CD4-positive, alpha-beta memory T cell (primary cell): Measurements from ENCODE around the gene ULBP2. TPM values are rescaled to one million over a fixed set of nuclear protein-coding genes. Genes with fewer than 3 reads are reported as not detected.
"Not testable (repeated sequence)": the region's sequence is repeated elsewhere in the genome, so short reads cannot be mapped to it uniquely, and the experiment has no call there.

ENCODE experiments used
- CTCF ChIA-PET: fragments of 350-600 bp; sonication (Branson Sonifier 250); formaldehyde crosslinking; loops from one replicate; lab custom pipeline; 2021; ENCODE audit warnings: inconsistent platforms; ENCODE audit not compliant: partially characterized antibody; lab: Charles Lee
- POLR2A ChIA-PET: fragments of 350-600 bp; sonication (Branson Sonifier 250); formaldehyde crosslinking; loops from one replicate; lab custom pipeline; 2021; ENCODE audit not compliant: partially characterized antibody; lab: Charles Lee
- DNase-seq, 5 donors: peaks; one replicate each; pipeline versions ENCODE4 v3.0.0 to v3.0.0-alpha.2; 2020 to 2022; ENCODE audit warnings: mixed read lengths in 1 of 5
- H3K27ac ChIP-seq: one replicate; pipeline ENCODE4 v1.7.0; 2013; ENCODE audit warnings: low read depth, low read length
- H3K27me3 ChIP-seq: 2 replicates; pipeline ENCODE4 v1.7.0; 2013; ENCODE audit warnings: mild to moderate bottlenecking, low read length, moderate library complexity; ENCODE audit not compliant: insufficient read depth
- H3K36me3 ChIP-seq: 2 replicates; pipeline ENCODE4 v1.7.0; 2013; ENCODE audit warnings: mild to moderate bottlenecking, low read length, moderate library complexity; ENCODE audit not compliant: insufficient read depth
- H3K4me1 ChIP-seq: 2 replicates; pipeline ENCODE4 v1.7.0; 2013; ENCODE audit warnings: mild to moderate bottlenecking, low read length, moderate library complexity; ENCODE audit not compliant: insufficient read depth
- H3K4me3 ChIP-seq, 2 donors: one replicate each; pipeline ENCODE4 v1.7.0; 2013; ENCODE audit warnings: low read length in 2 of 2, mild to moderate bottlenecking in 1 of 2
- H3K9me3 ChIP-seq, 2 donors: one replicate each; pipeline ENCODE4 v1.7.0; 2013; ENCODE audit warnings: low read length in 2 of 2, control low read depth in 1 of 2; ENCODE audit not compliant: control insufficient read depth in 1 of 2
- H3K27ac Mint-ChIP-seq, 7 donors: one replicate each; pipeline ENCODE4 v1.8.0; 2020 to 2021; ENCODE audit warnings: mixed read lengths in 7 of 7, mild to moderate bottlenecking in 6 of 7, inconsistent platforms in 3 of 7, moderate library complexity in 3 of 7
- H3K27me3 Mint-ChIP-seq, 2 donors: one replicate each; pipeline ENCODE4 v1.8.0; 2020 to 2021; ENCODE audit warnings: mixed read lengths in 2 of 2
- H3K36me3 Mint-ChIP-seq, 2 donors: one replicate each; pipeline ENCODE4 v1.8.0; 2020 to 2021; ENCODE audit warnings: mixed read lengths in 2 of 2, inconsistent platforms in 1 of 2, mild to moderate bottlenecking in 1 of 2
- H3K4me1 Mint-ChIP-seq, 4 donors: one replicate each; pipeline ENCODE4 v1.8.0; 2020 to 2021; ENCODE audit warnings: mixed read lengths in 4 of 4, mild to moderate bottlenecking in 1 of 4
- H3K4me3 Mint-ChIP-seq, 8 donors: one replicate each; pipeline ENCODE4 v1.8.0; 2020 to 2021; ENCODE audit warnings: mixed read lengths in 8 of 8, mild to moderate bottlenecking in 7 of 8, moderate library complexity in 6 of 8, inconsistent platforms in 3 of 8
- H3K9me3 Mint-ChIP-seq, 8 donors: one replicate each; pipeline ENCODE4 v1.8.0; 2020 to 2021; ENCODE audit warnings: mixed read lengths in 8 of 8, mild to moderate bottlenecking in 5 of 8, inconsistent platforms in 3 of 8, moderate library complexity in 1 of 8
- intact Hi-C: fragments of 100-400 bp; cut with micrococcal nuclease; formaldehyde crosslinking; loops from one replicate; pipeline ENCODE4 v1.15.1; 2023
- polyA plus RNA-seq, 2 donors: library from polyadenylated mRNA; unstranded; fragments of 300-500 nt; fragmentation: Illumina TruSeq; gene quantifications; one replicate each; pipeline ENCODE4 v1.2.3, GENCODE V29; 2021
- total RNA-seq, 2 experiments: library from RNA; stranded (reverse); gene quantifications; one replicate each; pipeline ENCODE4 v1.2.3, GENCODE V29; 2021

ULBP2 gene
- total and polyA plus RNA-seq, 4 experiments from 2014 or later, result 0.28 to 1.1 TPM; not detected in 2

DNA sequence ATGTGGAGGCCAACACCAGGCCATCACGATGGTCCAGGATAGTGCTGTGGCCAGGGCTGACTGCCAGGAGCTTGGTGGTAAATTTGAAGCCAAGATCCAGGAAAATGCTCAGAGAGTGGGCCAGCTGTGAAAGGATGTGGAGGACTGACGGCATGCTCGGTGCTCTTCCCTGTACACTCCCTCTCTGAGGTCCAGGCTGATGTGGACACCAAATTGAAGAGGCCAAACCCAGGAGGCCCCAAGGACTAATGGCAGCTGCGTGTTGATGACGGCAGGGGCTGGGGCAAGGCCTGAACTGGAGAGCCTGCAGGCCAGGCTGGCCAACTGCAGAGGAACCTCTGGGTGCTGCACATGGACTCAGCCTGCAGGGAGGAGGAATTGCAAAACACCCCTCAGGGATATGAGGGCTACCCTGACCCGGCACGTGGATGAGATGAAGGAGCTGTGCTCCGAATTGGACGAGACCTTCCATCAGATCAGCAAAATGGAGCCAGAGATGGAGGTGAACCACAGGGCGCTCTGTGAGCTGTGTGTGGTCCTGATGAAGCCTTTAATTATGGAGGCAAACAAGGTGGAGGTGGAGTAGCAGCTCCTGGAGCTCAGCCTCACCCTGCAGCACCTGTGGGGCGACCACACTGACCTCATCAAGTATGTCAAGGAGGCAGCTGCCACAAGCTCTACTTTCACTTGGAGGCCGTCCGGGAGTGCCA is 37.0 kb upstream of the ULBP2 start:
- Mint-ChIP-seq H3K36me3 (peaks cover 4 to 5% of the 10 kb centered on the region in 2 donors), H3K27ac (no peak overlapping the region), H3K9me3 (peaks cover 0 to 17% (median 13%) of the 10 kb centered on the region in 8 donors), H3K4me3 (no peak overlapping the region), H3K4me1 (no peaks in the 10 kb centered on the region), H3K27me3 (peaks cover 3 to 8% of the 10 kb centered on the region in 2 donors)
- POLR2A ChIA-PET, result no interaction called here
- no peak for DNase-seq
- CTCF ChIA-PET, result interaction anchor here (0.7 to 1.2 kb wide), 3 partner anchors 8 to 69 kb away, joined by 3 to 4 read pairs (median 3); no protein-coding TSS in a partner anchor
- intact Hi-C loops, result no loop called here
- Histone ChIP-seq H3K4me1 (no peaks in the 10 kb centered on the region), H3K27me3 (no peaks in the 10 kb centered on the region), H3K9me3 (no peaks in the 10 kb centered on the region), H3K4me3 (no peak overlapping the region), H3K36me3 (no peaks in the 10 kb centered on the region), H3K27ac (no peak overlapping the region)

DNA sequence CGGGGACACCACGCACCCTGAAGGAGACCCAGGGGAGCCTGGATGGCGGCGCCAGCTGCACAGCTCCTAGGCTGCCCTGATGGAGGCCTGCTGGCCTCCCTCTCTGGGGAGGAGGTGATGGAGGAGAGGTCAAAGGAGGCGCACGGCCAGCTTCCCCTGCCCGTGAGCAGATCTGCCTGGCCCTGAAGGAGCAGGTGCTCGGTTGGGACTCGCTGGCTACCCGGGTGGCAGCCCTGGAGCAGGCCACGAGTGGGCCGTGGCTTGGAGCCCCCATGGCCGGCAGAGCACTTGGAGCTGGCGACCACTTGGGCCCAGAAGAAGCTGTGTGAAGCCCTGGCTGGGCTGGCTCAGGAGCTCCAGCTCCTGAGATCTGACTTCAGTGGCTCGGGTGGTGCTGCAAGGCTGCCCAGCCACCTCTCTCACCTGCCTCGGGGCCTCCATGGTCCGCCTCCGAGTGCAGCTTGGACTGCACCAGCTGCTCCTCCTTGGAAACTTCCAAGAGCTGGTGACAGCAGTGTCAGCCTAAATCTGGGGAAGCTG is 36.4 kb upstream of the ULBP2 start:
- no peaks in the 10 kb centered on the region for H3K4me1 Mint-ChIP-seq
- ChIA-PET CTCF (interaction anchor here (0.7 to 1.2 kb wide), 4 partner anchors 9 to 81 kb away, joined by 3 to 4 read pairs (median 3); no protein-coding TSS in a partner anchor), POLR2A (no interaction called here)
- H3K4me3 ChIP-seq, result no peak overlapping the region
- no peak overlapping the region for H3K27ac Mint-ChIP-seq
- H3K27me3 Mint-ChIP-seq, result peaks cover 5 to 11% of the 10 kb centered on the region in 2 donors
- H3K4me3 Mint-ChIP-seq, result no peak overlapping the region
- H3K27ac ChIP-seq, result no peak overlapping the region
- no peaks in the 10 kb centered on the region for H3K27me3 ChIP-seq
- H3K9me3 ChIP-seq, result no peaks in the 10 kb centered on the region
- H3K36me3 ChIP-seq, result no peaks in the 10 kb centered on the region
- peaks cover 4 to 5% of the 10 kb centered on the region in 2 donors for H3K36me3 Mint-ChIP-seq
- H3K9me3 Mint-ChIP-seq, result peaks cover 0 to 17% (median 13%) of the 10 kb centered on the region in 8 donors
- DNase-seq, result no peak
- H3K4me1 ChIP-seq, result no peaks in the 10 kb centered on the region
- intact Hi-C loops, result no loop called here

DNA sequence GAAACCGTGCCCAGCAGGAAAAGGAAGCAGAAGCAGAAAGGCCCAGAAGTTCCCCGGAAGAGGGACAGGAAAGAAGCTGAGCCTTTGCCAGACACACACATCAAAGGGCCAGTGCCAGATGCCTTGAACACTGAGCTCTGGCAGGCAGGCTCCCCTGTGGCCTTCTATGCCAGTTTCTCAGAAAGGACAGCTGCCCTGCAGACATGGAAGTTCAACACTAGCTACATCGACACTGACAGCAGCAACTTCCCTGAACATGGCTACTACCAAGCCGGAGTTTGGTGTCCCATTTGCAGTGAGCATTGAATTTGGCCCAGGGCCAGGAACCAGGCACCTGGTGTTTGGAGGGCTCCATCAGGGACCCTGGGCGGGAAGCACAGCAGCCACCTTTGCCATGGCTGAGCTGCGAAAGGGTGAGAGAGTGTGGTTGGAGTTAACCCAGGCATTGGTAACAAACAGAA is 35.9 kb upstream of the ULBP2 start:
- Histone ChIP-seq H3K27me3 (no peaks in the 10 kb centered on the region), H3K4me1 (no peaks in the 10 kb centered on the region), H3K9me3 (no peaks in the 10 kb centered on the region), H3K27ac (no peak overlapping the region), H3K36me3 (no peaks in the 10 kb centered on the region), H3K4me3 (no peak overlapping the region)
- H3K9me3 Mint-ChIP-seq, result peaks cover 0 to 17% (median 13%) of the 10 kb centered on the region in 8 donors
- DNase-seq, result no peak
- ChIA-PET CTCF (interaction anchor here (1.0 to 1.2 kb wide), 3 partner anchors 39 to 82 kb away, joined by 3 to 4 read pairs (median 3); no protein-coding TSS in a partner anchor), POLR2A (no interaction called here)
- no peak overlapping the region for H3K27ac Mint-ChIP-seq
- peaks cover 8 to 16% of the 10 kb centered on the region in 2 donors for H3K27me3 Mint-ChIP-seq
- peaks cover 4 to 5% of the 10 kb centered on the region in 2 donors for H3K36me3 Mint-ChIP-seq
- no peak overlapping the region for H3K4me3 Mint-ChIP-seq
- H3K4me1 Mint-ChIP-seq, result no peaks in the 10 kb centered on the region
- intact Hi-C loops, result no loop called here

DNA sequence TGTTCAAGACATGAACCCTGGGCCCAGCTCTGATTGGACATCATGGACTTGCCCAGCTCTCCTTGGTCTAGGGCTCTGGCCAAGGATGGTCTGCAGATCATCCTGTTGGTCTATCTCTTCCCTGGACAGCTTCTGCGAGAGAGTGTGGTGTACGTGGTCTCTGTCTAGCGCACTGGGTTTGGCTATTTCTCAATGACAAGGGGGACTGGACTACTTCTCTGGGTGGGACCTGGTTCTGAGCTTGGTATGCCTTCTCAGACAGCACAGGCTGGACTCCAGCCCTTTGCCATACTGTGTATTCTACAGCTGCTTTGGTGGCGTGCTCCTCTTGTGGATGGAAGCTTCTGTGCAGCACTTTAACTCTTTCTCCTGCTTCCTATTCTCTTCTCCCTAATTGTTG is 35.4 kb upstream of the ULBP2 start:
- H3K27ac Mint-ChIP-seq, result no peak overlapping the region

DNA sequence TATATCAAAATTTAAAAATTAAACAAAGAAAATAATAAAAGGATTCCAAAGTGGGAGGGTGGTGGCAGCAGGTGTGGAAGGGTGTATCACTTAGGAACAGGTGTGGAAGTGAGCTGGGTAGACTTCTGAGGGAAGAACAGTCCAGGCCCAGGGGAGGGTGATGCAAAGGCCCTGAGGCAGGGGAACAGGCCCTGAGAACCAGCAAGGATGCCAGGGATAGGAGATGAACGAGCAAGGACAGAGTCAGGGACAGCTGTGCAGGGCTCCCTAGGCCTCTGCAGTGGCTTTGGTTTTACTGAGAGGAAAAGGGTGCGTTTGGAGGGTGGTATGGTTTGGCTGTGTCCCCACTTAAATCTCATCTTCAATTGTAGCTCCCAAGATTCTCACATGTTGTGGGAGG is 34.5 kb upstream of the ULBP2 start:
- H3K4me3 ChIP-seq, result no peak overlapping the region
- DNase-seq, result no peak
- POLR2A ChIA-PET, result interaction anchor here (0.6 kb wide), 1 partner anchor 58 kb away, joined by 5 read pairs; no protein-coding TSS in a partner anchor
- H3K9me3 ChIP-seq, result no peaks in the 10 kb centered on the region
- CTCF ChIA-PET, result no interaction called here
- Mint-ChIP-seq H3K27ac (no peak overlapping the region), H3K36me3 (peaks cover 4 to 5% of the 10 kb centered on the region in 2 donors), H3K4me1 (no peaks in the 10 kb centered on the region), H3K4me3 (no peak overlapping the region), H3K27me3 (peaks cover 12 to 23% of the 10 kb centered on the region in 2 donors), H3K9me3 (peaks cover 0 to 19% (median 13%) of the 10 kb centered on the region in 8 donors)
- intact Hi-C loops, result no loop called here
- H3K27ac ChIP-seq, result no peak overlapping the region
- no peaks in the 10 kb centered on the region for H3K36me3 ChIP-seq
- H3K27me3 ChIP-seq, result no peaks in the 10 kb centered on the region
- H3K4me1 ChIP-seq, result no peaks in the 10 kb centered on the region

More for the DNA sequence above, 35.4 kb upstream of the ULBP2 start:
- peaks cover 4 to 5% of the 10 kb centered on the region in 2 donors for H3K36me3 Mint-ChIP-seq
- H3K4me1 Mint-ChIP-seq, result no peaks in the 10 kb centered on the region
- H3K27me3 Mint-ChIP-seq, result peaks cover 11 to 20% of the 10 kb centered on the region in 2 donors
- ChIA-PET CTCF (interaction anchor here (1.1 kb wide), 1 partner anchor 82 kb away, joined by 3 read pairs; no protein-coding TSS in a partner anchor), POLR2A (no interaction called here)
- Histone ChIP-seq H3K4me3 (no peak overlapping the region), H3K27me3 (no peaks in the 10 kb centered on the region), H3K27ac (no peak overlapping the region), H3K4me1 (no peaks in the 10 kb centered on the region), H3K9me3 (no peaks in the 10 kb centered on the region), H3K36me3 (no peaks in the 10 kb centered on the region)
- intact Hi-C loops, result no loop called here
- H3K9me3 Mint-ChIP-seq, result peaks cover 0 to 19% (median 13%) of the 10 kb centered on the region in 8 donors
- no peak for DNase-seq
- H3K4me3 Mint-ChIP-seq, result no peak overlapping the region

DNA sequence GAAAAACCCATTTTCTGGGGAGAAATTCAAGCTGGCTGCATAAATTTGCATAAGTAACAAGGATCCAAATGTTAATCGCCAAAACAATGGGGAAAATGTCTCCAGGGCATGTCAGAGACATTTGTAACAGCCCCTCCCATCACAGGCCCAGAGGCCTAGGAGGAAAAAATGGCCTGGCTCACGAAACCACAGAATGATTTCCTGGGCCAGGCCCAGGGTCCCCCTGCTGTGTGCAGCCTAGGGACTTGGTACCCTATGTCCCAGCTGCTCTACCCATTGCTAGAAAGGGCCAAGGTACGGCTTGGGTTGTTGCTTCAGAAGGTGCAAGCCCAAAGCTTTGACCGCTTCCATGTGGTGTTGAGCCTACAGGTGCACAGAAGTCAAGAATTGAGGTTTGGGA is 33.3 kb upstream of the ULBP2 start:
- POLR2A ChIA-PET, H3K9me3 ChIP-seq, DNase-seq, H3K27ac ChIP-seq, H3K4me1 ChIP-seq, H3K4me1 Mint-ChIP-seq, H3K27ac Mint-ChIP-seq, H3K27me3 ChIP-seq, H3K36me3 ChIP-seq, H3K36me3 Mint-ChIP-seq, CTCF ChIA-PET, H3K4me3 Mint-ChIP-seq, H3K4me3 ChIP-seq, intact Hi-C loops: not testable (repeated sequence)
- Mint-ChIP-seq H3K9me3 (peaks cover 0 to 19% (median 13%) of the 10 kb centered on the region in 8 donors), H3K27me3 (peaks cover 12 to 25% of the 10 kb centered on the region in 2 donors)

DNA sequence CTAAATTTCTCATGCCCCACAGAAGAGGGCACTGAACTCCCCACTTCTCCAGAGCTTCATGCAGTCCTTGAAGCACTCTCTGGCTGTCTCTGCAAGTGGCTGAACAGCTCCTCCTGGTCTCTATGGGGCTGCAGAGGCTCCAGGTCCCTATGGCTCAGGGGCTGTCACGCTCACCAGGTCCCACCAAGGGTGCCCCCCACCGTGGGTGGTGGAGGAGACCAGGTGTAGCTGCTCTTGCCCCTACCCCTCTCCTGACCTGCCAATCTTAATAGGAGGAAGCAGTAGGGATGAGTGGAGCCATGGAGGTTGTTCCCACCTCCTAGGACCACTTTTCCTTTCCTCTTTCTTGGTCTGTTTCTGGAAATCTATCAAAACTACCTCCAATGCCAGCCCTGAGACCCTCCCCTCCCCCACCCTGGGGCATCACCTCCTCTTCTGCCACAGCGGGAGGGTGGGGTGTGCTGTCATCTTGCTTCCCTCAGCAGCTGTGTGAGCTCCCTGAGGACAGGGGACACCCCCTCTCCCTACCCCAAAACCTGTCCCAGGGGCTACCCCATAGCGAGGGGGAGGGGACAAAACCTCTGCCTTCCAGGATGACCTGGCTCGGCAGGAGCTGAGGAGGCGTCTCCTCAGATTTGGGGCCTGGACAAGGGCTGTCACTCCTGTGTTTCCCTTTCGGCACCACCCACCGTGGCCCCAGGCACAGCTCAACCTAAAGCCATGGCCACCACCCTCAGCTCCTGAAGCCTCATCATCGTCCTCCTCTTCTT is 31.9 kb upstream of the ULBP2 start:
- no peak overlapping the region for H3K4me3 ChIP-seq
- no peaks in the 10 kb centered on the region for H3K27me3 ChIP-seq
- intact Hi-C loops, result no loop called here
- no peaks in the 10 kb centered on the region for H3K4me1 ChIP-seq
- POLR2A ChIA-PET, result no interaction called here
- H3K36me3 ChIP-seq, result no peaks in the 10 kb centered on the region
- CTCF ChIA-PET, result no interaction called here
- Mint-ChIP-seq H3K4me1 (no peaks in the 10 kb centered on the region), H3K27me3 (peaks cover 13 to 25% of the 10 kb centered on the region in 2 donors), H3K27ac (no peak overlapping the region), H3K9me3 (peaks cover 0 to 19% (median 13%) of the 10 kb centered on the region in 8 donors), H3K4me3 (no peak overlapping the region), H3K36me3 (peaks cover 4 to 5% of the 10 kb centered on the region in 2 donors)
- no peak for DNase-seq
- H3K9me3 ChIP-seq, result no peaks in the 10 kb centered on the region
- no peak overlapping the region for H3K27ac ChIP-seq
